ENCODE measurements around the gene ISYNA1. TPM values are rescaled to one million over a fixed set of nuclear protein-coding genes. Genes with fewer than 3 reads are reported as not detected.

The ISYNA1 gene
- polyA plus RNA-seq, 1 experiment: 27.0 TPM

GRCh38 chr19:18443831-18444230 lies 5.9 kb upstream of the ISYNA1 start:
- no peak for DNase-seq (ENCODE audit: low read depth)
- TF ChIP-seq, protein P1, sequence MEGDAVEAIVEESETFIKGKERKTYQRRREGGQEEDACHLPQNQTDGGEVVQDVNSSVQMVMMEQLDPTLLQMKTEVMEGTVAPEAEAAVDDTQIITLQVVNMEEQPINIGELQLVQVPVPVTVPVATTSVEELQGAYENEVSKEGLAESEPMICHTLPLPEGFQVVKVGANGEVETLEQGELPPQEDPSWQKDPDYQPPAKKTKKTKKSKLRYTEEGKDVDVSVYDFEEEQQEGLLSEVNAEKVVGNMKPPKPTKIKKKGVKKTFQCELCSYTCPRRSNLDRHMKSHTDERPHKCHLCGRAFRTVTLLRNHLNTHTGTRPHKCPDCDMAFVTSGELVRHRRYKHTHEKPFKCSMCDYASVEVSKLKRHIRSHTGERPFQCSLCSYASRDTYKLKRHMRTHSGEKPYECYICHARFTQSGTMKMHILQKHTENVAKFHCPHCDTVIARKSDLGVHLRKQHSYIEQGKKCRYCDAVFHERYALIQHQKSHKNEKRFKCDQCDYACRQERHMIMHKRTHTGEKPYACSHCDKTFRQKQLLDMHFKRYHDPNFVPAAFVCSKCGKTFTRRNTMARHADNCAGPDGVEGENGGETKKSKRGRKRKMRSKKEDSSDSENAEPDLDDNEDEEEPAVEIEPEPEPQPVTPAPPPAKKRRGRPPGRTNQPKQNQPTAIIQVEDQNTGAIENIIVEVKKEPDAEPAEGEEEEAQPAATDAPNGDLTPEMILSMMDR (IDR thresholded peaks at IDR 0.05; ENCODE audit: insufficient read depth, low read depth, low read length): no peak
- H3K4me3 ChIP-seq (ENCODE audit: low read depth, low read length): no peak overlapping the region
- no peaks in the 10 kb centered on the region for H3K27me3 ChIP-seq (ENCODE audit: control insufficient read depth, insufficient read depth, low read length)
- ChIA-PET CTCF (interaction anchor here (1.0 to 1.9 kb wide), 2 partner anchors 10 to 35 kb away, joined by 3 to 5 read pairs; no protein-coding TSS in a partner anchor), POLR2A (no interaction called here)
- H3K36me3 ChIP-seq (ENCODE audit: control insufficient read depth, insufficient read depth, low read length): peaks cover 45% of the 10 kb centered on the region

DNA sequence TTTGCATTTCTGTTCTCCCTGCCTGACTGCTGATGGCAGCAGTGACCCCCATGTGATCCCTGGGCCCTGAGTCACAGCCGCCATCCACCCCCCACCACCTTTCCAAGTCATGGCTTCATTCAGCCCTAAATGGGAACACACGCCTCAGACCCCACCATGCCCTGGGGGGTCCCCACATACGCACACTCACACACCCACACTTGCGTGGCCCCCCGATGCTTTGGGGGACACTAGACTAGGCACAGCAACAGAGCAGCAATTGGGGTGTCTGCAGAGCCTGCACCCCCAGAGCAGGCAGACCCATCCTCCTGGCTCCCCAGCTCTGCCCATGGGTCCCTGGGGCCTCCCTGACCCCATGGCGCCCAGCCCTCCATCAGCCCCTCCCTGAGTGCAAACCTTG lies 5.5 kb upstream of the ISYNA1 start:
- CTCF ChIA-PET: interaction anchor here (0.8 to 1.3 kb wide), 4 partner anchors 8 to 35 kb away, joined by 3 to 5 read pairs (median 4); no protein-coding TSS in a partner anchor
- TF ChIP-seq, protein P1 (IDR thresholded peaks at IDR 0.05; ENCODE audit: insufficient read depth, low read depth, low read length): no peak
- DNase-seq (ENCODE audit: low read depth): no peak
- H3K27me3 ChIP-seq (ENCODE audit: control insufficient read depth, insufficient read depth, low read length): no peaks in the 10 kb centered on the region
- H3K36me3 ChIP-seq (ENCODE audit: control insufficient read depth, insufficient read depth, low read length): peaks cover 41% of the 10 kb centered on the region
- POLR2A ChIA-PET: no interaction called here
- H3K4me3 ChIP-seq (ENCODE audit: low read depth, low read length): no peak overlapping the region

GRCh38 chr19:18442941-18443340 lies 5.0 kb upstream of the ISYNA1 start:
- H3K4me3 ChIP-seq (ENCODE audit: low read depth, low read length): no peak overlapping the region
- CTCF ChIA-PET: interaction anchor here (0.8 to 1.3 kb wide), 3 partner anchors 9 to 22 kb away, joined by 3 to 5 read pairs (median 5); no protein-coding TSS in a partner anchor
- H3K36me3 ChIP-seq (ENCODE audit: control insufficient read depth, insufficient read depth, low read length): peaks cover 38% of the 10 kb centered on the region
- no peaks in the 10 kb centered on the region for H3K27me3 ChIP-seq (ENCODE audit: control insufficient read depth, insufficient read depth, low read length)
- DNase-seq (ENCODE audit: low read depth): no peak
- POLR2A ChIA-PET: no interaction called here
- TF ChIP-seq, protein P1 (IDR thresholded peaks at IDR 0.05; ENCODE audit: insufficient read depth, low read depth, low read length): no peak

DNA sequence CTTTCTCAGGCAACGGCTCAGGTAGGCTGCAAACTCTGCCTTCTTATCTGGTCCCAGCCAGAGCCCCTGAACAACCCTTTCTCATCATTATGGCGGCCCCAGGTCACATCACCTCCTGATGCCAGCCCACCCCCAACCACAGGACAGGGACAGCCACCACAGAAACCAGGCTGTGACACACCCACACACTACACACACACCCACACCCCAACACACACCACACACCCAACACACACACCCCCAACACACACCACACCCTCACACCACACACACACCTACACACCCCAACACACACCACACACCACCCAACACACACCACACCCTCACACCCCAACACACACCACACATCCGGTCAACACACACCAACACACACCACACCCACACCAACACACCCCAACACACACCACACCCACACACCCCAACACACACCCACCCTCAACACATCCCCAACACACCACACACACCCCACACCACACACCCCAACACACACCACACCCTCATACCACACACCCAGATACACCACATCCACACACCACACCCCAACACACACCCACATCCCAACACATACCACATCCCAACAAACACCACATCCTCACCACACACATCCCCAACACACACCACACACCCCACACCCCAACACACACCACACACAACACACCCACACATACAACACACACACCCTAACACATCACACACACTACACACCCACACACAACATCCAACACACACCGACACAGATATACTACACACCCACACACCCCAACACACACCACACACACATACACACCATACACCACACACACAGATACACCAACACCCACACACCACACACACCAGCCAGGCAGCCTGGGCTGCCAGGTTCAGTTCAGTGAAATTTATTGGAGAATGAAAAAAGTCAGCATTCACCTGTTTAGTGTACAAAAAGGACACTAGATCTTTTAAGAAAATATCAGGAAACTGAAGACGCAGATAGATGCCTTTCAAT lies 4.2 kb upstream of the ISYNA1 start:
- DNase-seq (ENCODE audit: low read depth): no peak
- Histone ChIP-seq H3K4me3 (ENCODE audit: low read depth, low read length) (no peak overlapping the region), H3K36me3 (ENCODE audit: control insufficient read depth, insufficient read depth, low read length) (peaks cover 36% of the 10 kb centered on the region), H3K27me3 (ENCODE audit: control insufficient read depth, insufficient read depth, low read length) (no peaks in the 10 kb centered on the region)
- ChIA-PET POLR2A (no interaction called here), CTCF (interaction anchor here (0.8 to 1.3 kb wide), 3 partner anchors 9 to 23 kb away, joined by 3 to 5 read pairs (median 5); no protein-coding TSS in a partner anchor)
- TF ChIP-seq, protein P1 (IDR thresholded peaks at IDR 0.05; ENCODE audit: insufficient read depth, low read depth, low read length): no peak
